Umbilical cord (tissue), 1 donor: ENCODE results near the gene CCR8. TPM values are rescaled to one million over a fixed set of nuclear protein-coding genes. Genes with fewer than 3 reads are reported as not detected.

Experiments used
- total RNA-seq: library from RNA; depleted of rRNA; stranded (reverse); fragments of >200 nt; gene quantifications from one replicate; pipeline ENCODE4 v1.2.3, GENCODE V29; 2014; ENCODE audit warnings: low replicate concordance; ENCODE audit not compliant: insufficient read depth

Gene CCR8
- total RNA-seq, 1 donor from 2014 or later, result 18.3 TPM

Other genes starting within 250 kb of the CCR8 start
- gene GORASP1, start 222.1 kb upstream of the CCR8 start, total RNA-seq, result 36.4 TPM
- gene TTC21A, start 222.0 kb upstream of the CCR8 start, total RNA-seq, result 6.0 TPM
- 53.0 TPM for gene CSRNP1, start 176.1 kb upstream of the CCR8 start, total RNA-seq
- 0.72 TPM for gene XIRP1, start 137.1 kb upstream of the CCR8 start, total RNA-seq
- gene CX3CR1, start 49.7 kb upstream of the CCR8 start, total RNA-seq, result 6.5 TPM
- 13.5 TPM for gene SLC25A38, start 53.7 kb downstream of the CCR8 start, total RNA-seq
- 629 TPM for gene RPSA, start 77.0 kb downstream of the CCR8 start, total RNA-seq
- 1.9 TPM for gene MOBP, start 138.0 kb downstream of the CCR8 start, total RNA-seq